B cell (primary cell): ENCODE measurements around the gene DENND1A.

Experiments
- EZH2 ChIP-seq: IDR thresholded peaks from 2 replicates; pipeline ENCODE4 v1.6.1; 2012; ENCODE audit warnings: borderline replicate concordance, low read depth, mild to moderate bottlenecking, moderate library complexity, low read length; ENCODE audit not compliant: insufficient read depth, poor library complexity, severe bottlenecking
- TF ChIP-seq, protein P1 (sequence below): fragments of 200-600 bp; IDR thresholded peaks from one replicate; pipeline ENCODE4 v1.8.0; 2022; ENCODE audit warnings: antibody characterized with exemption, mild to moderate bottlenecking

DNA sequence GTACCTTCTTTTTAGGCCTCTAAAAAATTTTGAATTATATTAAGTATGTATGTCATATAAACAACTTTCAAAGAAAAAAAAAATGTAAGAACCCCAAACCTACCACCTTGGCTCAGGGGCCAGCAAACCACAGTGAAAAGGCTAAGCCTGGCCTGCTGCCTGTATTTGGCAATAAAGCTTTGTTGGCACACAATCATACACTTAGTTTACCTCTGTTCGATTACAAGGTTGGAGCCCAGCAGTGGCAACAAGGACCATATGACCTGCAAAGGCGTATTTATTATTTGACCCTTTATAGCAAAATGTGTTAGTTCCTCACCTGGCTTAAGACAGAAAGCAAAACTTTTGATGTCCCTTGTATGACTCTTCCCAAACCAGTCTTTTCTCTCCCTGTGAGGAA is 282.8 kb downstream of the DENND1A start:
- TF ChIP-seq, protein P1, sequence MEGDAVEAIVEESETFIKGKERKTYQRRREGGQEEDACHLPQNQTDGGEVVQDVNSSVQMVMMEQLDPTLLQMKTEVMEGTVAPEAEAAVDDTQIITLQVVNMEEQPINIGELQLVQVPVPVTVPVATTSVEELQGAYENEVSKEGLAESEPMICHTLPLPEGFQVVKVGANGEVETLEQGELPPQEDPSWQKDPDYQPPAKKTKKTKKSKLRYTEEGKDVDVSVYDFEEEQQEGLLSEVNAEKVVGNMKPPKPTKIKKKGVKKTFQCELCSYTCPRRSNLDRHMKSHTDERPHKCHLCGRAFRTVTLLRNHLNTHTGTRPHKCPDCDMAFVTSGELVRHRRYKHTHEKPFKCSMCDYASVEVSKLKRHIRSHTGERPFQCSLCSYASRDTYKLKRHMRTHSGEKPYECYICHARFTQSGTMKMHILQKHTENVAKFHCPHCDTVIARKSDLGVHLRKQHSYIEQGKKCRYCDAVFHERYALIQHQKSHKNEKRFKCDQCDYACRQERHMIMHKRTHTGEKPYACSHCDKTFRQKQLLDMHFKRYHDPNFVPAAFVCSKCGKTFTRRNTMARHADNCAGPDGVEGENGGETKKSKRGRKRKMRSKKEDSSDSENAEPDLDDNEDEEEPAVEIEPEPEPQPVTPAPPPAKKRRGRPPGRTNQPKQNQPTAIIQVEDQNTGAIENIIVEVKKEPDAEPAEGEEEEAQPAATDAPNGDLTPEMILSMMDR, result no peak
- no peak for TF ChIP-seq EZH2
